A549 treated with GW870086 at 1 μM for 4 hours (cell line): Measurements from ENCODE around the gene IQCB1. TPM values are rescaled to one million over a fixed set of nuclear protein-coding genes. Genes with fewer than 3 reads are reported as not detected.

ENCODE experiments used
- total RNA-seq: library from RNA; stranded (reverse); fragments of 200-300 nt; extraction: Qiagen RNA extraction; gene quantifications from 5 replicates; pipeline ENCODE4 v1.2.3, GENCODE V29; 2022; ENCODE audit warnings: low read depth

The IQCB1 gene, protein sequence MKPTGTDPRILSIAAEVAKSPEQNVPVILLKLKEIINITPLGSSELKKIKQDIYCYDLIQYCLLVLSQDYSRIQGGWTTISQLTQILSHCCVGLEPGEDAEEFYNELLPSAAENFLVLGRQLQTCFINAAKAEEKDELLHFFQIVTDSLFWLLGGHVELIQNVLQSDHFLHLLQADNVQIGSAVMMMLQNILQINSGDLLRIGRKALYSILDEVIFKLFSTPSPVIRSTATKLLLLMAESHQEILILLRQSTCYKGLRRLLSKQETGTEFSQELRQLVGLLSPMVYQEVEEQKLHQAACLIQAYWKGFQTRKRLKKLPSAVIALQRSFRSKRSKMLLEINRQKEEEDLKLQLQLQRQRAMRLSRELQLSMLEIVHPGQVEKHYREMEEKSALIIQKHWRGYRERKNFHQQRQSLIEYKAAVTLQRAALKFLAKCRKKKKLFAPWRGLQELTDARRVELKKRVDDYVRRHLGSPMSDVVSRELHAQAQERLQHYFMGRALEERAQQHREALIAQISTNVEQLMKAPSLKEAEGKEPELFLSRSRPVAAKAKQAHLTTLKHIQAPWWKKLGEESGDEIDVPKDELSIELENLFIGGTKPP
- 9.6 to 12.4 TPM (median 11.2 TPM) in 5 replicates for total RNA-seq

DNA sequence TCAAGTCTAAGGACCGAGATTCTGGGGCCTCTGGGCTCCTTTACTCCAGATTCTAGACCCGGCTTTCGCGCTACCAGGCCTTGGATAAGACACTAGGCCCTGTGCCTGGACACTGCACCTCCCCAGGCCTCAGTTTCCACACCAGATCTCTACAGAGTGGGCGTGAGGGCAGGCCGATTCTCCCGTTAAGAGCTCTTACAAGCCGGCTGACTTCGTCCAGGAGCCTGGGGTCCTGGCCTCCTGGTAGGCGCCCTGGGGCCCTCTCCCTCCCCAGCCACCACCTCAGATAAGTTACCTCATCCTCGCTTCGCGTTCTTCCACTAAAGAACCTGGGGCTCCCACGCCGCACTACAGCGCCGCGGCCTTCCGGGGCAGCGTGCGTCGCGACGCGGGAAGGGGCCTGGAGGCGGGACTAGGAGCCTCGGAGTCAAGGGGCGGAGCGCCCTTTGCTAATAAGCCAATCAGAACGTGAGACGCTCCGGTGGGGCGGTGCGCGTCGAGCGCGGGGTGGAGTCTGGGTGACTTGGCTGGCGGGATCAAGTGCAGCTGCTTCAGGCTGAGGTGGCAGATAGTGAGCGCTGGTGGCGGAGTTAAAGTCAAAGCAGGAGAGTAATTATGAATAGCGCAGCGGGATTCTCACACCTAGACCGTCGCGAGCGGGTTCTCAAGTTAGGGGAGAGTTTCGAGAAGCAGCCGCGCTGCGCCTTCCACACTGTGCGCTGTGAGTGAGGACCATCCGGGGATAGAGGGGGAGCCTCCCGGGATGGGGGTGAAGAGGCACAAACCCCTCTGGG, at the start of gene IQCB1, which contains the start of gene EAF2:
TSS of gene IQCB1 (minus strand) at position 390 of the 794 bp plus-strand sequence. CDS start 6,100 bp downstream, outside the sequence.
TSS of gene EAF2 (plus strand) at position 539 of the 794 bp plus-strand sequence. CDS start at position 616, 77 bp downstream.

DNA sequence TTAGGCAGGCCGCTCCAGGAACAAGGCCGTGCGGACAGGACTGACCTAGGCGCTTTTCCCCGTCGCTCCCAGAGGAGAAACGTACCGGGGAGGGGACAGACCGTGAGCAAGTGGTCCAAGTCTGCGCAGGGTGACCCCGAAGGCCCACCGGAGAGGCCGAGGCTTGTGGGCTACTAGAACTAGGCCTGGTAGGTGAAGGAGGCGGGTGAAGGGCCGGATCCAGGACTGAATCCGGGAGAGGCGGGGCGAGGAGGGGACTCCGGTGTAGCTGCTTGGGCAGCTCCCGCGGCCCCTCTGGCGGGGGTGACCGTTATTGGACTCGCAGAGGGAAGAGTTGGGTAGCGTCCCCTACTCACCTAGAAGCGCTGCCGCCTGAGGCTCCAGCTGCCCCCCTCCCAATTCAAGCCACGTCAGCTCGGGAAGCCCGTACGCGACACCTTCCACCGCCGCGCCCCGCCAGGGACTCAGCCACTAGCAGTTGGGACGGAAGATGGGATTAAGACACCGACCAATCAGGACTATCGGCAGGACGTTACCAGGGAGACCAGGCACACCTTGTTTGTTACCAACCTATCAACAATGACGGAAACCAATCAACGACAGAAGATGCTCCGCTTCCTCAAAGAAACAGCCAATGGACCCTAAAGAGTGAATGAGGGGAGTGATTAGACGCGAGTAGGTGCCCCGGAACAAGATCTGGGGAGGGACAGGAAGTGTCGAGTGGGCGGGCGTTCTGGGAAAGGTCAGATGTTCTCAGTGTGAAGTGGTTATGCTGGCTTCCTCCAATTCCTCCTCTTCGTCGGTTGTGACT, 85.4 kb downstream of the IQCB1 start, which contains the start of gene GOLGB1:
TSS of gene GOLGB1 (minus strand) at position 466 of the 811 bp plus-strand sequence. CDS start 18,770 bp downstream, outside the sequence.

Other genes with a start within 250 kb of the IQCB1 start
- gene FBXO40, start 241.7 kb downstream of the IQCB1 start, total RNA-seq: not detected in 5 replicates
- 0.05 to 0.18 TPM (median 0.12 TPM) in 4 of 5 replicates, not detected in the other for gene HCLS1, start 174.2 kb downstream of the IQCB1 start, total RNA-seq
- 14.8 to 16.8 TPM (median 16.0 TPM) in 5 replicates for gene GOLGB1, start 85.3 kb downstream of the IQCB1 start, total RNA-seq
- 1.5 to 2.9 TPM (median 2.1 TPM) in 5 replicates for gene EAF2, start 149 bp upstream of the IQCB1 start, total RNA-seq
- gene SLC15A2, start 59.3 kb upstream of the IQCB1 start, total RNA-seq: 0.09 to 0.97 TPM (median 0.19 TPM) in 5 replicates
- gene ILDR1, start 187.2 kb upstream of the IQCB1 start, total RNA-seq: not detected in 5 replicates
- gene CD86, start 220.3 kb upstream of the IQCB1 start, total RNA-seq: 0.10 TPM in 1 of 5 replicates, not detected in the others